Measurements from ENCODE around the gene MAPK8IP2. TPM values are rescaled to one million over a fixed set of nuclear protein-coding genes. Genes with fewer than 3 reads are reported as not detected.

MAPK8IP2 gene
- total and polyA plus RNA-seq, 2 of the 13 experiments (the other 11 are each of a cell fraction or from before 2014, with no cell fraction given) = 1.3 to 2.6 TPM

DNA sequence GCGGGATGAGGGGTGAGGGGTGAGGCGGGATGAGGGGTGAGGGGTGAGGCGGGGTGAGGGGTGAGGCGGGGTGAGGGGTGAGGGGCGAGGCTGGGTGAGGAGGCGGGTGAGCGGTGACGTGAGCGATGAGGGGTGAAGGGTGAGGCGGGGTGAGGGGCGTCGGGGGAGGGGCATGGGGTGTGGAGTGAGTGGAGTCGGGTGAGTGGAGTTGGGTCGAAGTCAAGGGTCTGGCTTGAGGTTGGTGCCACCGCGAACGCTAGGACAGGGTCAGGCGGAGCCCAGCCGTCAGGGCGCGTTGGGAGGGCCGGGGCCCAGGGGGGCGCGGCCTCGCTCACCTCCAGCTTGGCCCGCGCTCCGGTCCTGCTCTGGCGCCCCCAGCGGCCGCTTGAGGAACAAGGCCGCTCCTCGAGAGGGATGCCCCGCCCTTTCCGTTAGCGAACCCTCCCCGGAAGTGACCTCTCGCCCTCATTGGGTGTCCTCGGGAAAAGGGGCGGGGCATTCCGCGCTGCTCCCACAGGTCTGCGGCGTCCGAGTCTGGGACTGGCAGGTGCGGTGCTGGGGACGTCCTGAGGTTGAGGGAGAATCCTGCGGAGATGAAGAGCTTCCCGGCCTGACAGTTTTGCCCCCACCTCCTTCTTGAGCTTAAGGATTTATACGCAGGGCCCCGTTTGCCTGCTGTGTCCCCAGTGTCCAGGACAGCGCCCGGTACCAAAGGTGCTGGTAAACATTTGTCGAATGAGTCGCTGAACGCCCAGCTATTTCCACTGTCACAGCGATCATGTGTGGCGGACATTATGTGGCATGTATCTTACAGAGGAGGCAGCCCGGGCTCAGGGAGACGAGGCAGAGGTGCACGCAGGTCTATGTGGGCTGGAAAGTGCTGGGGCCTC is 37.8 kb upstream of the MAPK8IP2 start, which contains the start of gene SYCE3 (continued):
- peak; percentile 70 for TF ChIP-seq STAG1 (CRISPR knock-in tag; IDR thresholded peaks at IDR 0.05)
- no peak for TF ChIP-seq ZNF441 (CRISPR knock-in tag; IDR thresholded peaks at IDR 0.05; ENCODE audit: borderline replicate concordance)
- TF ChIP-seq YEATS2 (CRISPR knock-in tag; IDR thresholded peaks at IDR 0.05; ENCODE audit: borderline replicate concordance) = peak; percentile 70; the same call in 1 of the 2 replicates
- peak; percentile 76 for TF ChIP-seq THAP11 (CRISPR knock-in tag; IDR thresholded peaks at IDR 0.05)
- peak; percentile 32; the same call in 1 of the 2 replicates for TF ChIP-seq ZNF138 (CRISPR knock-in tag; IDR thresholded peaks at IDR 0.05; ENCODE audit: low read depth)
- TF ChIP-seq SP2 (CRISPR knock-in tag; IDR thresholded peaks at IDR 0.05) = peak; percentile 82
- no peak for TF ChIP-seq LCORL (IDR thresholded peaks at IDR 0.05)
- TF ChIP-seq LCORL (CRISPR knock-in tag; IDR thresholded peaks at IDR 0.05) = peak; percentile 68
- TF ChIP-seq TFDP1 (CRISPR knock-in tag; IDR thresholded peaks at IDR 0.05; ENCODE audit: borderline replicate concordance) = 0 out of 2 replicates have a peak, but pooled peaks have one; percentile 61
- TF ChIP-seq DR1 (CRISPR knock-in tag; IDR thresholded peaks at IDR 0.05) = peak; percentile 52; the same call in 1 of the 2 replicates
- TF ChIP-seq ZNF547 (CRISPR knock-in tag; IDR thresholded peaks at IDR 0.05) = 0 out of 2 replicates have a peak, but pooled peaks have one; percentile 55
- TF ChIP-seq SOX6 (IDR thresholded peaks at IDR 0.05) = no peak
- TF ChIP-seq SOX6 (CRISPR knock-in tag; IDR thresholded peaks at IDR 0.05) = no peak
- peak; percentile 41; the same call in 1 of the 2 replicates for TF ChIP-seq GATAD2A (CRISPR knock-in tag; IDR thresholded peaks at IDR 0.05)
- 0 out of 2 replicates have a peak, but pooled peaks have one; percentile 14 for TF ChIP-seq ATAD3A (CRISPR knock-in tag; IDR thresholded peaks at IDR 0.05)
- TF ChIP-seq HNRNPLL (IDR thresholded peaks at IDR 0.05; ENCODE audit: low read depth, low read length, poor library complexity, severe bottlenecking) = peak; percentile 65
- TF ChIP-seq, protein P1, sequence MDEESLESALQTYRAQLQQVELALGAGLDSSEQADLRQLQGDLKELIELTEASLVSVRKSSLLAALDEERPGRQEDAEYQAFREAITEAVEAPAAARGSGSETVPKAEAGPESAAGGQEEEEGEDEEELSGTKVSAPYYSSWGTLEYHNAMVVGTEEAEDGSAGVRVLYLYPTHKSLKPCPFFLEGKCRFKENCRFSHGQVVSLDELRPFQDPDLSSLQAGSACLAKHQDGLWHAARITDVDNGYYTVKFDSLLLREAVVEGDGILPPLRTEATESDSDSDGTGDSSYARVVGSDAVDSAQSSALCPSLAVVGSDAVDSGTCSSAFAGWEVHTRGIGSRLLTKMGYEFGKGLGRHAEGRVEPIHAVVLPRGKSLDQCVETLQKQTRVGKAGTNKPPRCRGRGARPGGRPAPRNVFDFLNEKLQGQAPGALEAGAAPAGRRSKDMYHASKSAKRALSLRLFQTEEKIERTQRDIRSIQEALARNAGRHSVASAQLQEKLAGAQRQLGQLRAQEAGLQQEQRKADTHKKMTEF (CRISPR knock-in tag; IDR thresholded peaks at IDR 0.05) = peak; percentile 79
- no peak for TF ChIP-seq REPIN1 (CRISPR knock-in tag; IDR thresholded peaks at IDR 0.05; ENCODE audit: borderline replicate concordance, low read depth)
- no peak; the same call in 1 of the 2 replicates for TF ChIP-seq NRL (CRISPR knock-in tag; IDR thresholded peaks at IDR 0.05; ENCODE audit: borderline replicate concordance)
- peak; percentile 90 for TF ChIP-seq RAD21 (CRISPR knock-in tag; IDR thresholded peaks at IDR 0.05)
- TF ChIP-seq ZNF619 (CRISPR knock-in tag; IDR thresholded peaks at IDR 0.05) = 0 out of 2 replicates have a peak, but pooled peaks have one; percentile 78
- TF ChIP-seq ATF3 (CRISPR knock-in tag; IDR thresholded peaks at IDR 0.05) = no peak
- no peak for TF ChIP-seq BCLAF1 (IDR thresholded peaks at IDR 0.05)
- TF ChIP-seq, protein P2, sequence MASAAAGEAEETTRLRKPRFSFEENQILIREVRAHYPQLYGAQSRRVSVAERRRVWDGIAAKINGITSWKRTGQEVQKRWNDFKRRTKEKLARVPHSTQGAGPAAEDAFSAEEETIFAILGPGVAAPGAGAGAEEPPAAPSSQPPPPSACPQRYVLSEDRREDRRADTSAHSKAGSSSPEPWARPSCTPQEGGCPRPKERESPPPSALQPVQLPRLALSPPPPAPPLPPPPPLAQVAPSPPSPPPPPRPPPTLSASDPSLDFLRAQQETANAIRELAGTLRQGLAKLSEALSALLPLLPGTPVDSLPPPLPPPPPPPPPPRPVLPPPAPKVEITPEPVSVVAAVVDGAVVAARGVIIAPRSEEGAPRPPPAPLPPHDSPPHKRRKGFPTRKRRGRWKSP (CRISPR knock-in tag; IDR thresholded peaks at IDR 0.05) = 0 out of 2 replicates have a peak, but pooled peaks have one; percentile 13
